ENCODE data around the gene NTM.
"Not testable (repeated sequence)": the region's sequence is repeated elsewhere in the genome, so short reads cannot be mapped to it uniquely, and the experiment has no call there.

NTM gene

GRCh38 chr11:131910178-131910522 is 539.7 kb downstream of the NTM start:
- no peak for DNase-seq

GRCh38 chr11:131910523-131911387 is 540.3 kb downstream of the NTM start:
- DNase-seq, result no peak

- not testable (repeated sequence) for DNase-seq
Measured at GRCh38 chr11:131911388-131912032, 541.1 kb downstream of the NTM start.

DNA sequence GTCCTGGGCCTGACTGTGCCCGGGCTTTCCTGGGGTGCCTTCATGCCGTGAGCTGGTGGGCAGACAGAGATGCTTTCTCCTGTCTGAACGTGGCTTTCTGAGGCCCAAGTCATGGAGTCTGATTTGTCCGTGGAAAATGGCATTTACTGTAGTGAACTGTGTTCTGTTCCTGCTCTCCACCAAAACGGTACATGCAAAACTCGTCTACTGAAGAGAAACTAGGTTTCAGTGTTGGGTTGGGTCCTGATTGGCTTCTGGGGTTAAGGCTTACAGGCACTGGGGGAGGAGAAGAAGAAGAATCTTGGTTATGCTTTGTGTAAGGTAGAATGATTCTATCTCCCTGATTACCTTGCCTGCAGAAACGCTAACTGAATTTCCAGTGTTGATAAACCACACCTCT is 541.7 kb downstream of the NTM start:
- DNase-seq, result no peak

DNA sequence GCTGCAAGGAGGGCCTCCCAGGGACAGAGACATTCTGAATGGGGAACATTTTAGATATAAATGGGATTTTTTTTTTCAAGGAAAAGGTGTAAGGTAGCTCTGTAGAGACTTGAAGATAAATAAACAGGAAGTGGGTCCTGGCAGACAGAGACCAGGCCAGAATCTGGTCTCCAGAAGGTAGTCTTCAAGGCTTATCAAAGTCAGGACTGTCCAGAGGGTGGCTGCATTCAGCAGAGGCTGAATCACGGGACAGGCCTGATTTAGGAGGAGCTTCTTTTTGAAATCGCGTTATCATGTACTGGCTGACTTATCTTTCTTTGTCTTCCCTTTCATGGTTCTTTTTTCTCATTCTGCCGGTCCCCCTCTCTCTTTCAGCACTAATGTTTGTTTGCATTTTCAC is 542.9 kb downstream of the NTM start:
- DNase-seq, result no peak

GRCh38 chr11:131914361-131914774 is 544.0 kb downstream of the NTM start:
- DNase-seq, result no peak

GRCh38 chr11:131916638-131917037 is 546.2 kb downstream of the NTM start:
- no peak for DNase-seq

GRCh38 chr11:131917634-131918384 is 547.4 kb downstream of the NTM start:
- DNase-seq, result no peak

DNA sequence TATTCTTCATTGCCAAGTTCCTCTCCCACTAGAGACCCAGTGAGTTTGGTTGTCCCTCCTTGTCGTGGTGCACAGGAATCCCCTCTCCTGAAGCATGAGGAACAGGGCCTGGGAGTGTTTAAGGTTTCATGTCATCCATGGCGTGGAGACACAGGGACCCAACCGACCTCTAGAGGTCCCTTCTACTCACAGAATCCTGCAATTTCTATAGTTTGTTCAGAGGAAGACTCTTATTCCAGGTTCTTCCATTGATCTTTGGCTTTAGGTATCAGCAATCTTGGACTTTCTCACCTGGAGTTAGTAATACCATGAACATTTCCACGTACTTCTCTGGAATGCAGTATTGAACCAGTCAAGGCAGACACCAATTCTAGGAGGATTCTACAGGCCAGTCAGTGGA is 548.2 kb downstream of the NTM start:
- DNase-seq, result no peak

GRCh38 chr11:131922220-131922619 is 551.8 kb downstream of the NTM start:
- no peak for DNase-seq

DNA sequence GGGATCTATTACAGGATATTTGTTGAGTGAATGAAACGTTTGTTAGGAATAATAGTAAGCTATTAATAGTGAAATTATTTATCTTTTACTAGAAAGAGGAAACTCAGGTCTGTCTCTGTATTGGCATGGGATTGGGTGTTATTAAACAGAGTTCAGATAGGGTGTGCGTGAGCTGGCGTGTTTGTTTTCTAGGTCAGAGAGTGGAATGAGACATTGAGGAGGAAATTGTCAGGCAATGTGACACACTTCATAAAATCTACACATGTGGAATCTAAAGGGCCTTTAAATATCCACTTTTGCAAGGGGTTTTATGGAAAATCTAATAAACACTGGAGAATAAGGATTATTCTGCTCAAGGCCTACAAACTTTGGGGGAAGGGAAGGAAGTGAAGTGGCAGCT is 552.9 kb downstream of the NTM start:
- DNase-seq, result no peak

- no peak for DNase-seq
Measured at GRCh38 chr11:131924001-131924400, 553.6 kb downstream of the NTM start.

GRCh38 chr11:131924457-131925201 is 554.2 kb downstream of the NTM start:
- no peak for DNase-seq

DNA sequence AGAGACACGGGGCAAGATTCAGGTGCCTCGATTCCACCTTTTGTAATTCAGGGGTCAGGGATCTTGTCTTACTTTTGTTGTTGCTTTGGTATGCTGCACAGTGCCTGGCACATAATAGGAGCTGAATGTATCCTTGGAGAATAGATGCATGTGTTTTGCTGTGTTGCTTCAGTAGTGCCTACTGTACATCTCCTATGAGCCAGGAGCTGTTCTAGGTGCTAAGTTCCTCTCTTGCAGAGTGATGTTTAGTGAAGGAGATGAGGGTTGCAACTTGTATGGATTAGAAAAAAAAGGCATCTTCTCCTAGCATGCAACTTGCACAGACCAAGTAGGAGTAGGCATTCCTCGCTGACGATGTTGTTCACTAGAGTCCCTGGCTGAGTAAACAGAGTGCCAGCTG is 555.4 kb downstream of the NTM start:
- no peak for DNase-seq

GRCh38 chr11:131928992-131929391 is 558.6 kb downstream of the NTM start:
- DNase-seq, result no peak

- DNase-seq, result no peak
Measured at GRCh38 chr11:131932584-131933325, 562.3 kb downstream of the NTM start.

GRCh38 chr11:131934006-131934405 is 563.6 kb downstream of the NTM start:
- no peak for DNase-seq

GRCh38 chr11:131938351-131938751 is 567.9 kb downstream of the NTM start:
- DNase-seq, result no peak

DNA sequence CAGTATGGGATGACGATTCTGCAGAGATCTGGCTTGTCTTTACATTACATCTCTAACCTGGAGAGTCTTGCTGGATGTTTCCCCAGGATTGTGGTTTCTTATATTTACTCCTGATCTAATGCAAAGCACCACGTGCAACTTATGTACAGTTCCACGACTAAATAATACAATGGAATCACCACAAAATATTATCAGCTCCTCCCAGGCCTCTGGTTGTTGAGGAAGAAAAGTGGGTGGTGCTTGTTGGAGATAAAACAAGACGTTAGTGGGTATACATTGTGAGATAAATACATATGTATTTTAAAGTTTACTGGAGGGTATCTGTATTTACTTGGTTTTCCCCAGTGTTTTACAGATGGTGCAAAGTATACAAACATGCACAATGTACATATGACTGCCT is 569.7 kb downstream of the NTM start:
- no peak for DNase-seq

- DNase-seq, result no peak
Measured at GRCh38 chr11:131942878-131943277, 572.5 kb downstream of the NTM start.

- DNase-seq, result no peak
Measured at GRCh38 chr11:131943295-131943694, 572.9 kb downstream of the NTM start.

- DNase-seq, result no peak
Measured at GRCh38 chr11:131944736-131945135, 574.3 kb downstream of the NTM start.

All from stimulated activated CD4-positive, alpha-beta T cell treated with anti-CD3 and anti-CD28 coated beads, Interleukin-4, amount 100 ng/mL, for 24 hours (primary cell).